Right cardiac atrium (tissue), 5 donors: ENCODE measurements around the gene SMCHD1. TPM values are rescaled to one million over a fixed set of nuclear protein-coding genes. Genes with fewer than 3 reads are reported as not detected.

Experiments used
- ATAC-seq, 2 donors: fragments of 200-7000 bp; cut with Tn5 transposase; one replicate each; pipeline versions ENCODE4 v1.8.0 to v1.9.1; 2020; ENCODE audit warnings: moderate library complexity in 2 of 2, mild to moderate bottlenecking in 1 of 2
- DNase-seq, 3 donors: peaks; one replicate each; pipeline ENCODE4 v3.0.0-alpha.2; 2020
- H3K27ac ChIP-seq: one replicate; pipeline ENCODE4 v1.5.1; 2013; ENCODE audit warnings: mild to moderate bottlenecking, low read length, control low read depth, moderate library complexity
- H3K27me3 ChIP-seq: one replicate; pipeline ENCODE4 v1.6.1; 2013; ENCODE audit not compliant: control insufficient read depth, insufficient read depth
- H3K4me1 ChIP-seq: one replicate; pipeline ENCODE4 v1.6.1; 2013; ENCODE audit warnings: low read length; ENCODE audit not compliant: control insufficient read depth, insufficient read depth
- H3K4me3 ChIP-seq: one replicate; pipeline ENCODE4 v1.5.1; 2013; ENCODE audit warnings: low read length, control low read depth
- H3K9me3 ChIP-seq: one replicate; pipeline ENCODE4 v1.6.1; 2013; ENCODE audit warnings: low read length; ENCODE audit not compliant: control insufficient read depth
- WGBS: extraction: QIAGEN DNeasy Blood & Tissue Kit; methylation state at CpG from one replicate; pipeline ENCODE4 v1.1.7; 2013; 5-methylcytosine and 5-hydroxymethylcytosine counted together
- intact Hi-C, 4 donors: fragments of 100-400 bp; cut with DNase I; formaldehyde crosslinking; loops; one replicate each; pipeline versions ENCODE4 v1.11.0 to v1.14.0; 2022 to 2023
- long read RNA-seq, 4 donors: library from polyadenylated mRNA; unstranded; transcript quantifications; one replicate each; pipeline ENCODE4 v2.0.0, GENCODE V29; 2020 to 2021
- polyA plus RNA-seq: library from polyadenylated mRNA; stranded (reverse); fragments of 200-250 nt; gene quantifications from one replicate; pipeline ENCODE4 v1.2.3, GENCODE V29; 2013
- total RNA-seq, 4 donors: library from RNA; stranded (reverse); fragmentation: NEBNext Ultra II Directional; extraction: Animal tissue kit (Norgen Biotek cat#: 25700); gene quantifications; one replicate each; pipeline ENCODE4 v1.2.1, GENCODE V29; 2021
- donor health status: healthy with polysubstance abuse.
- donor health status: DM: no; HTN: yes; CAD: no.
- donor health status: DM: no; HTN: no; CAD: no.
- donor health status: DM: no; HTN: yes; CAD: no; lungs with severe emphysema.
- donor health status: DM: yes; HTN: yes; CAD: no.

SMCHD1 gene
- total RNA-seq (10 to 100 TPM; 26.3 to 31.4 (median 31.1) TPM), polyA plus RNA-seq (7.1 TPM)
- long read RNA-seq, donor 1, full-length matches to known transcripts: 2 of 29 reads
- long read RNA-seq, donor 1, partial matches to known transcripts: 23 of 29 reads
- long read RNA-seq, donor 1, other reads (novel, unspliced or antisense): 4 of 29 reads
- long read RNA-seq, donor 2, full-length matches to known transcripts: 2 of 7 reads
- long read RNA-seq, donor 2, partial matches to known transcripts: 4 of 7 reads
- long read RNA-seq, donor 2, other reads (novel, unspliced or antisense): 1 of 7 reads
- long read RNA-seq, donor 3, partial matches to known transcripts: 22 of 25 reads
- long read RNA-seq, donor 3, other reads (novel, unspliced or antisense): 3 of 25 reads
- long read RNA-seq, donor 4, full-length matches to known transcripts: 1 of 6 reads
- long read RNA-seq, donor 4, partial matches to known transcripts: 3 of 6 reads
- long read RNA-seq, donor 4, other reads (novel, unspliced or antisense): 2 of 6 reads

DNA sequence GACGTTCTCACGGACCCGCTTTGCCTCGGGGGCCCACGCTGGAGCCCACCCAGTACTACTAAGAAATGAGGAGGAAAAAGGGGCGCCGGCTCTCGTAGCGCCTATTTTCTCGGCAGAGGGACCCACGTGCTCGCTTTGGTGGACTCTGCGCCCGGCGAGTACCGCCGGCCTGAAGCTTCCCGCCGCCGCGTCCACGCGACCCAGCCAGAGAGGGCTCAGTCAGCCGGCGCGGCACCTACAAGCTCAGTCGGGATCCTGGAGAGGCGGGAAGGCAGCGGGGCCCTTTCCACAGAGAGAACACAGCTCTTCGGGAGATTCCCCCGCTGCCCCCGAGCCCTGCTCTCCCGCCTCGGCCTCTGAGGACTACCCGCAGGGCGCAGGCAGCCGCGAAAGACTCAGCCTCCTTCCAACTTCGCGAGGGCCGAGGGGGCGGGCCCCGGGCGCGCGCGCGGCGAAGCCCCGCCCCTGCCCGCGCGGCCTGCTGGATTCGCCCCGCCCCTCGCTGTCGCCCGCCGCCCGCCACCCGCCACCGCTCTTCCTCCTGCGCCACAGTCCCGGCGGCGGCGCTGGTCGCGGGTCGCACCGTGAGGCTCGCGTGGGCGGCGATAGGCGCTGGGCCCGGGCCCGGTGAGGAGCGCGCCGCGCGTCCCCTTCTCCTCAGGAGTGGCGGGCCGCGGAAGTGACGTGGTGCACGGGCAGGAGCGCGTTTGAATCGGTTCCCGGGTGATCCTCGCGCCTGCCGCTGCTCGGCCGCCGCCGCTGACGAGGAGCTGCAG lies at the start of gene SMCHD1:
Gene SMCHD1 (plus strand): TSS at position 549 of the 776 bp plus-strand sequence. CDS start 350 bp downstream, outside the sequence.
- Histone ChIP-seq H3K9me3 (no peaks in the 10 kb centered on the region), H3K27me3 (no peaks in the 10 kb centered on the region), H3K4me1 (peaks cover 3% of the 10 kb centered on the region), H3K27ac (peak within 1 kb of the TSS; percentile 98), H3K4me3 (peak within 1 kb of the TSS; percentile 77)
- ATAC-seq (peak; percentile 90 to 91), DNase-seq (peak; percentile 90 to 97 (median 96))
- intact Hi-C loops: loop anchor here in 2 of 4 donors (5.0 to 10.0 kb wide), 2 partner anchors 81 to 83 kb away; partner anchors contain the start of genes METTL4 (in 2 of the 2) and NDC80 (in 2 of the 2)
- WGBS: under 1% methylated on average over 100 of the region's 100 CpGs

DNA sequence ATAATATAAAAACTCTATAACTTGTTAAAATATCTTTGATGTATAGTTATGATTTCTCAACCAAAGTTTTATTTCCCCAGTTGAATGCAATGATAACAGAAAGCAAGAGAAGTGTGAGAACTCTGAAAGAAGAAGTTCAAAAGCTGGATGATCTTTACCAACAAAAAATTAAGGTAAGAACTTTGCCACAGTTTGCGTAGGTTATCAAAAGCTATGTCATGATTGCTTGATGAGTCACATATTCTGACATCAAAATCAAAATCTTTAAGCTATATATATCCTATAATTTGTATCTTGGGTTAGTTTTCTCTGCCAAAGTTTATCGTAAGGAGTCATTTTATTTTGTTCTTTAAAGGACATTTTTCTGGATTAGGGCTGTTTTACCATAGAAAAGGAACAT lies 49.2 kb upstream of the SMCHD1 start:
- ATAC-seq (no peak), DNase-seq (no peak)
- WGBS: 73% methylated on average over 2 of the region's 2 CpGs
- intact Hi-C loops: no loop called here
- Histone ChIP-seq H3K27ac (no peak overlapping the region), H3K9me3 (no peaks in the 10 kb centered on the region), H3K4me1 (no peaks in the 10 kb centered on the region), H3K4me3 (no peak overlapping the region), H3K27me3 (no peaks in the 10 kb centered on the region)

DNA sequence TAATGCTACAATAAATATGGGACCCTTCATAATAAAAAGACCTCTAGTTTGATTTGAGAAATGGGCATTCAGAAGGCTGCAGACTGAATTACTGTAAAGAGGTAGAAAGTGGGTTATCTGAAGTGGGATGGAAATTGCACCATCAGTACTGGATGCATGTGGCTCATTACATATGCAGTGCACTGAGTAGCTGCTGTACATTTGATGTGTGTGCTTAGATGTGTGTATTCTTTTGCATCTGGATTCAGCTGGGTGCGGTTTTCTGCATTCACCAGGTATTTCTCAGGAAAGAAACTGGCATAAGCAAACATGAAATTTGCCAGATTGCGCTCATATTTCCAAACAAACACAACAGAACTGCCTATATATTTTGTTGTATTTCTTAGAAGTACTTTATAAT lies 45.9 kb upstream of the SMCHD1 start:
- WGBS: 98% methylated on average over 2 of the region's 2 CpGs
- Histone ChIP-seq H3K4me3 (no peak overlapping the region), H3K4me1 (no peaks in the 10 kb centered on the region), H3K27ac (no peak overlapping the region), H3K27me3 (no peaks in the 10 kb centered on the region), H3K9me3 (no peaks in the 10 kb centered on the region)
- no peak for ATAC-seq
- no peak for DNase-seq
- intact Hi-C loops: no loop called here

DNA sequence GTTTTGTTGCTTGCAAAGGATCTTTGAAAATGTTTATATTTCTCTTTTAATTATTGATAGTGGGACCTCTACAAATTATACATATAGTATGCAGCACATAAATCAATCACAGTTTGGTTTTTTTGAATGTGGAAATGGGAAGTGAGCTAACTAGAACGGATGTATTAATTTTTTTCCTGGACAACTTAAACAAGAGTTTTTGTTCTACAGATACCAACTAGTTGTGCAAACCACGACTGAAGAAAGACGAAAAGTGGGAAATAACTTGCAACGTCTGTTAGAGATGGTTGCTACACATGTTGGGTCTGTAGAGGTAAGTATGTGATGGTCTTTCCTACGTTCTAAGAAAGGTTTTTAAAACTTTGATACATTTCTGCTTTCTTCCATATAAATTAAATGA lies 45.0 kb upstream of the SMCHD1 start:
- Histone ChIP-seq H3K4me1 (no peaks in the 10 kb centered on the region), H3K27me3 (no peaks in the 10 kb centered on the region), H3K4me3 (no peak overlapping the region), H3K27ac (no peak overlapping the region), H3K9me3 (no peaks in the 10 kb centered on the region)
- DNase-seq (no peak), ATAC-seq (no peak)
- intact Hi-C loops: no loop called here
- WGBS: 85% methylated on average over 5 of the region's 5 CpGs

DNA sequence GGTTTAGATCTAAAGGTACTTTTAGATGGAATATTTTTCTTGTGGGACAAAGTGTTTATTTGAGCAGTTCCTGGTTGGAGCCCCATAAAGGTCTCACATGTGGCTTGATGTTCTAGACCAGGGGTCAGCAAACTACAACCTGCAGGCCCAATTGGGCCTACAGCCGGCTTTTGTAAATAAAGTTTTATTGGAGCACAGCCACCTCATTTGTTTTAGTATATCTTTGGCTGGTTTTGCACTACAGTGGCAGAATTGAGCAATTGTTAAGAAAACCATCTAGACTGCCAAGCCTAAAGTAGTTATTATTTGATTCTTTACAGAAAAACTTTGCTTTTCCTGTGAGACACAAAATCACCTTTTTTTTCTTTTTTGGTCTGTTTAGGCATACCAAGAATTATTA lies 42.5 kb upstream of the SMCHD1 start:
- no peak overlapping the region for H3K27ac ChIP-seq
- H3K4me3 ChIP-seq: no peak overlapping the region
- intact Hi-C loops: no loop called here
- no peaks in the 10 kb centered on the region for H3K4me1 ChIP-seq
- DNase-seq (no peak), ATAC-seq (no peak)
- H3K27me3 ChIP-seq: no peaks in the 10 kb centered on the region
- H3K9me3 ChIP-seq: no peaks in the 10 kb centered on the region
- WGBS: 95% methylated on average over 1 of the region's 1 CpG

DNA sequence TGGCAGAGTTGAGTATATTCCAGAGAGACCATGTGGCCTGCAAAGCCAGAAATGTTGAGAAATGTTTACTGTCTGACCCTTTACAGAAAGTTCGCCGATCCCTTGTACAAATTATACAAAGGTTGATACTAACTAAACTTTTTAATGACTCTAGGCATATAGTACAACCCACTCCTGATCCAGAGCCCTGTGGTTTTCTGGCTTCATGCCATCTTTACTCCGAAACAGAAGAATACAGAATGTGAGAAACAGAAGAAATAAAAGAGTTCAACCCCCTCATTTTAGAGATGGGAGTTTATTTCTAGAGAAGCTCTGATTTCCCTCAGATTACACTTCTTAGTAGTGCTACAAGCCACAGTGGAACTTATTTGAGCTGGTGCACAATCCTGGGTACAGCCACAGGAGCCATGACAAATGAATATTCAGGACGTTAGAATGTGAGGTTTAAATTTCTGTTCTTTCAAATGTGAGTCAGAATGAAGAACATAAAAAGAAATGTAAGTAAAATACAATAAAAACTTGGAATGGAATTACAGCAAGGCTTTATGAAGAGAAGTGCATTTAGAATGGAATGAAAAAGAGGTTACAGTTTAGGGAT lies 38.0 kb upstream of the SMCHD1 start:
- WGBS: 76% methylated on average over 4 of the region's 4 CpGs
- intact Hi-C loops: no loop called here

DNA sequence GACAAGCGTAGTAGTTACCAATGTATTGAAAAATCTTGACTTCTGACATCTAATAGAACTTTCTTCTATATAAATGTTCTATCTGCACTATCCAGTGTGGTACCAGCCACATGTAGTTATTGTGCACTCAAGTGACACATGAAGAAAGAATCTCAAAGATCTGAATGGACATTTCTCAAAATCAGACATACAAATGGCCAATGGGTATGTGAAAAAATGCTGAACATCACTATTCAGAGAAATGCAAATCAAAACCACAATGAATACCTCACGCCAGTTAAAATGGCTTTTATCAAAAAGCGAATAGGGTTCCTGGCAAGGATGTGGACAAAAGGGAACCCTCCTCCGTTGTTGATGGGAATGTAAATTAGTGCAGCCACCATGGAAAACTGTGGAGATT lies 37.5 kb upstream of the SMCHD1 start:
- intact Hi-C loops: no loop called here

More for the DNA sequence above, 38.0 kb upstream of the SMCHD1 start:
- no peaks in the 10 kb centered on the region for H3K27me3 ChIP-seq
- DNase-seq: no peak
- H3K4me3 ChIP-seq: no peak overlapping the region
- no peaks in the 10 kb centered on the region for H3K9me3 ChIP-seq
- H3K27ac ChIP-seq: no peak overlapping the region
- no peaks in the 10 kb centered on the region for H3K4me1 ChIP-seq
- ATAC-seq: no peak

DNA sequence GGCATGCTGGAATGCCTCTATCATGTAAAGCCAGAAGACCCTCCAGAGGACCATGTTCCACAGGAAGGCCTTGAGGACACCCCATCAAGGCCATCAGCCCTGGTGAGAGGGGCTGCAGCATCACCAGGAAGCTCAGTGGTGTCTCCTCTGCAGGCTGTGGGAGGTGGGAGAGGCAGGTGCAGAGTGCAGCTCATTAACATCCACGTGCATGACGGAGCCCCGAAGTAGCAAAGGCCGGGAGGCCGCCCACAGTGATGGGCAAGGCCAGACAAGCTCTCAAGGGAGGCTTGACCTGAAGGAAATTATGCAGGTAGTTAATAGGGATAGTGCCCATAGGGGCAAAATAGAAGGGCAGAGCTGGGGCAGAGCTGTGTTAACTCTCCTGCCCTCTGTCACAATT lies 30.3 kb upstream of the SMCHD1 start:
- no peaks in the 10 kb centered on the region for H3K27me3 ChIP-seq
- H3K9me3 ChIP-seq: no peaks in the 10 kb centered on the region
- H3K27ac ChIP-seq: no peak overlapping the region
- H3K4me3 ChIP-seq: no peak overlapping the region
- DNase-seq: no peak
- no peak for ATAC-seq
- 80% methylated on average over 5 of the region's 5 CpGs for WGBS
- intact Hi-C loops: no loop called here
- H3K4me1 ChIP-seq: no peaks in the 10 kb centered on the region

More for the DNA sequence above, 37.5 kb upstream of the SMCHD1 start:
- H3K27me3 ChIP-seq: no peaks in the 10 kb centered on the region
- H3K4me3 ChIP-seq: no peak overlapping the region
- ATAC-seq (no peak), DNase-seq (no peak)
- H3K9me3 ChIP-seq: no peaks in the 10 kb centered on the region
- H3K27ac ChIP-seq: no peak overlapping the region
- no peaks in the 10 kb centered on the region for H3K4me1 ChIP-seq
- 97% methylated on average over 4 of the region's 4 CpGs for WGBS

DNA sequence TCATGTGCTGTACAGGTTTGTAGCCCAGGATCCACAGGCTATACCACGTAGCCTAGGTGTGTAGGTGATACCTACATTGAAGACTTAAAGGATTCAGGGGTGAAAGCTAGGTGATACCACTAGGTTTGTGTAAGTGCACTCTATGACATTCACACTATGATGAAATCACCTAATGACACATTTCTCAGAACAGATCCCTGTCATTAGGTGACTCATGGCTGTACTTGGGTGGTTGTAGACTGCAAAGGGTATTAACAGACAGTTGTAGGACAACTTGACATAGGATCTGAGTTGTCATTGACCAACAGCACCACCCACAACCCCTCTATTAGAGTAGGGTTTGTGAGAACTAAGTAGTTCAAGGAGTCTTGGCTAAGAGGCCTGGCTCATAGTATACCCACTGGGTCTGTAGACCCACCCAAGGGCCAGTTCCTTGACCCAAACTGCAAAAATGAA lies 27.7 kb upstream of the SMCHD1 start:
- Histone ChIP-seq H3K4me1 (no peaks in the 10 kb centered on the region), H3K27me3 (no peaks in the 10 kb centered on the region), H3K4me3 (no peak overlapping the region), H3K9me3 (no peaks in the 10 kb centered on the region), H3K27ac (no peak overlapping the region)
- WGBS: 94% methylated on average over 1 of the region's 1 CpG
- no peak for ATAC-seq
- no peak for DNase-seq
- intact Hi-C loops: no loop called here

DNA sequence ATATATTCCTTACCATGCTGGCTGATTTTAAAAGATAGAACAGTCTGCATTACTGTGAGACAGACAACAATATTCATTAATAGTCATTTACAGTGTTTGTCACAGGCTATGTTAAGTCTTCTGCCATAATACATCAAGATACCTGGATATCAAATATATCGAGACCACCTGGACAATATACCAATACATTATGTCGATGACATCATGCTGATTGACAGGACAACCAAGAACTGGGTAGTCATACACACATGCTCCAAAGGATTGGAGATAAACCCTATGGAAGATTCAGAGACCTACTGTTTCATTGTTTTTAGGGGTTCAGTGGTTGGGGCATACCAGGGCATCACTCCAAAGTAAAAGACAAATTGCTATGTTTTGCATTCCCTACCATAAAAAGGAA lies 26.5 kb upstream of the SMCHD1 start:
- H3K27ac ChIP-seq: no peak overlapping the region
- H3K27me3 ChIP-seq: no peaks in the 10 kb centered on the region
- ATAC-seq (no peak), DNase-seq (no peak)
- H3K4me3 ChIP-seq: no peak overlapping the region
- intact Hi-C loops: no loop called here
- 80% methylated on average over 2 of the region's 2 CpGs for WGBS
- H3K9me3 ChIP-seq: no peaks in the 10 kb centered on the region
- no peaks in the 10 kb centered on the region for H3K4me1 ChIP-seq

DNA sequence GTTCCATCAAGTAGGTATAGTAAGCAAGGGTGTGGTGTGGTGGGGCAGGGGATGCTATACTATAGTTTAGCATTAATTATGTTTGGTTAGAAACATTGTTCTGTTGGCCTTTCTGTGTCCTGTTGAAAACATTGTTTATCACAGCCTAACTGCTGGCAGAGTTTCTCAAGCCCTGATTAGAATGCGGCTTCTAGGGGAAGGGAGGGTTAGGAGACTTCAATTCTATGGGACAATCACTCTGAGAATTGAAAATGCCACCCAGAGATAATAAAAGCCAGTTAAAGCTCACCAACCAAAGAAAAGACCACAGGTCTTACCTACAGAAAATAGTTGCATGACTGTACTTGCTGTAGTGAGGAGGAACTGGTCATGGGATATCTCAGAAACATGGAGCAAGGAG lies 19.9 kb upstream of the SMCHD1 start:
- no peaks in the 10 kb centered on the region for H3K9me3 ChIP-seq
- H3K27me3 ChIP-seq: no peaks in the 10 kb centered on the region
- intact Hi-C loops: no loop called here
- WGBS: 30% methylated on average over 1 of the region's 1 CpG
- DNase-seq (no peak), ATAC-seq (peak in 1 of 2 donors; percentile 17)
- peaks cover 2% of the 10 kb centered on the region for H3K4me1 ChIP-seq
- peak overlapping the region; percentile 31 for H3K27ac ChIP-seq
- H3K4me3 ChIP-seq: no peak overlapping the region
